NCI-H1417 treated with DMSO at 0.1 percent for 48 hours (cell line): ENCODE data around the gene UNC80.
"Not testable (repeated sequence)": the region's sequence is repeated elsewhere in the genome, so short reads cannot be mapped to it uniquely, and the experiment has no call there.

Source experiments
- DNase-seq: peaks from one replicate; lab custom pipeline; 2025; lab: John Stamatoyannopoulos, UW

The UNC80 gene, protein sequence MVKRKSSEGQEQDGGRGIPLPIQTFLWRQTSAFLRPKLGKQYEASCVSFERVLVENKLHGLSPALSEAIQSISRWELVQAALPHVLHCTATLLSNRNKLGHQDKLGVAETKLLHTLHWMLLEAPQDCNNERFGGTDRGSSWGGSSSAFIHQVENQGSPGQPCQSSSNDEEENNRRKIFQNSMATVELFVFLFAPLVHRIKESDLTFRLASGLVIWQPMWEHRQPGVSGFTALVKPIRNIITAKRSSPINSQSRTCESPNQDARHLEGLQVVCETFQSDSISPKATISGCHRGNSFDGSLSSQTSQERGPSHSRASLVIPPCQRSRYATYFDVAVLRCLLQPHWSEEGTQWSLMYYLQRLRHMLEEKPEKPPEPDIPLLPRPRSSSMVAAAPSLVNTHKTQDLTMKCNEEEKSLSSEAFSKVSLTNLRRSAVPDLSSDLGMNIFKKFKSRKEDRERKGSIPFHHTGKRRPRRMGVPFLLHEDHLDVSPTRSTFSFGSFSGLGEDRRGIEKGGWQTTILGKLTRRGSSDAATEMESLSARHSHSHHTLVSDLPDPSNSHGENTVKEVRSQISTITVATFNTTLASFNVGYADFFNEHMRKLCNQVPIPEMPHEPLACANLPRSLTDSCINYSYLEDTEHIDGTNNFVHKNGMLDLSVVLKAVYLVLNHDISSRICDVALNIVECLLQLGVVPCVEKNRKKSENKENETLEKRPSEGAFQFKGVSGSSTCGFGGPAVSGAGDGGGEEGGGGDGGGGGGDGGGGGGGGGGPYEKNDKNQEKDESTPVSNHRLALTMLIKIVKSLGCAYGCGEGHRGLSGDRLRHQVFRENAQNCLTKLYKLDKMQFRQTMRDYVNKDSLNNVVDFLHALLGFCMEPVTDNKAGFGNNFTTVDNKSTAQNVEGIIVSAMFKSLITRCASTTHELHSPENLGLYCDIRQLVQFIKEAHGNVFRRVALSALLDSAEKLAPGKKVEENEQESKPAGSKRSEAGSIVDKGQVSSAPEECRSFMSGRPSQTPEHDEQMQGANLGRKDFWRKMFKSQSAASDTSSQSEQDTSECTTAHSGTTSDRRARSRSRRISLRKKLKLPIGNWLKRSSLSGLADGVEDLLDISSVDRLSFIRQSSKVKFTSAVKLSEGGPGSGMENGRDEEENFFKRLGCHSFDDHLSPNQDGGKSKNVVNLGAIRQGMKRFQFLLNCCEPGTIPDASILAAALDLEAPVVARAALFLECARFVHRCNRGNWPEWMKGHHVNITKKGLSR (N-terminal part only)

GRCh38 chr2:209771474-209772289, at the start of gene UNC80:
Gene UNC80, plus strand, starts transcription at chr2:209771832. Its CDS starts 241 bp downstream, at chr2:209772073.
- peak; percentile 15 for DNase-seq

- DNase-seq = no peak
Observed at GRCh38 chr2:209726311-209726710, 45.3 kb upstream of the UNC80 start.

DNA sequence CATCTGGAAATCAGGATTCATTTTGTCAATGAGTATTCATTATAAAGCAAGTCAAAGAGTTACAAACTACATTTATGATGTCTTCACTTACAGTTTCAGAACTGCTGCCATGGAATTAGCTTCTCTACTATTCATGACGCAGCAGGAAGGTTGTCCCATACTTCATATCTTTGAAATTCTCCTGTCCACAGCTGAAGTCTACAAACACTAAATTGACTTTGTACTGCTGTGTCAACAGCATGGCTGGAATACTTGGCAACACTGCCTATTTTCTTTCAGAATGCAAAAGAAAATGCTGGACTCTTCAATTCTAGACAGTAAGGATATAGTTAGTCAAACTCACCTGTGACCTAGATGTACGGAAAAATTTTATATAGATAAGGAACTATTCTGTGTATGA, 44.6 kb upstream of the UNC80 start:
- no peak for DNase-seq

- no peak for DNase-seq
Observed at GRCh38 chr2:209734805-209735204, 36.8 kb upstream of the UNC80 start.

DNA sequence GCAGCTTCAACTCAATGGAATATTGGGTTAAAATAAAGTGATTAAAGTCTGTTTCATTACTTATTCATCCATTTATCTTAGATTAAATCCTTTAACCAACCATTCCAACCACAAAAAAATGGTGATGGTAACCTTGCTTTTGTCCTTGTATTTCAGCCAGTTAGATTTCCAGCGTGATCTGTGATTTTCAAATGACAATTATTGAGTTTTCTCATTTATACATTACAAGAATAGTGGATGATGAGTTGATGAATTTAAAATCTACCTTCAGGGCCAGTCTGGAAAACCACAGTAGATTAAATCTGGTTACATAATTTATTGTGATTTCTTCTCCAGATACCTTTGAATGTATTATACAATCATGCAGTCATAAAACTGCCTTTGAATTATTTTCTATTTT, 29.7 kb upstream of the UNC80 start:
- DNase-seq = no peak

DNA sequence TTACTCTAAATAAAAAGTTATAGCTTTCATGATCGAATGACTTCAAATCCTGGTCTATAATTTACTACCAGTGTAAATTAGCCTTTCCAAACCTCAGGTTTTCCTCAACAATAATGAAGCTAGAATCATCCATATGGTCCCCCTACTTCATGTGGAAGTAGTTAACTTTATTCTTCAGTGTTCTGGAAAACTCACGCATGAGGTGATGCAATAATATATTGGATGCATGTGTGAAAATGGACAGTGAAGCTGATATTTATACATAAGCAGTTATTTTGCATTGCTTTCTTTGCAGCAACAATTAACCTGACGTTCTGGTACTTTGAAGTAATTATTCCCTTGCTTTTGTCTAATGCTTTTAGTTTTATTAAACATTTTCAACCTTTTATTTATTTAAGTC, 18.6 kb upstream of the UNC80 start:
- no peak for DNase-seq

- no peak for DNase-seq
Observed at GRCh38 chr2:209757163-209757562, 14.5 kb upstream of the UNC80 start.

DNA sequence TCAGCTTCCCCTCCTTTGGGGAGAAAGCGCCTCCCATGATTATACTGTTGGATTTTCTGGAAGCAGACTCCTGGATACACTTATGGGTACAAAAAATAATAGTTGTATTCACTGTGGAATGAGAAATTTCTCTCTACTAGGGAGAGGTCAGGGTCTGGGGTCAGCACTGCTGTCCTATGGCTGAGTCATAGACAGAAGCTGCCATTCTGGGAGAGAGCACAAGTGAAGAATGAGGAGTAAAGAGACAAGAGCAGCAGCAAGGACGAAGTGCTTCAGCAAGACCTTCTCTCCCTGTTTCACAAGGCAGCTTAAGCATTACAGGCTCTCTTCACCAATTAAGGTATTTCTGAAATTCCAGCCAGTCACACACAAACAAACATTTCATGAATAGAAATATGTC, 10.1 kb upstream of the UNC80 start:
- no peak for DNase-seq

- no peak for DNase-seq
Observed at GRCh38 chr2:209762563-209762962, 9.1 kb upstream of the UNC80 start.

GRCh38 chr2:209763106-209763505, 8.5 kb upstream of the UNC80 start:
- no peak for DNase-seq

DNA sequence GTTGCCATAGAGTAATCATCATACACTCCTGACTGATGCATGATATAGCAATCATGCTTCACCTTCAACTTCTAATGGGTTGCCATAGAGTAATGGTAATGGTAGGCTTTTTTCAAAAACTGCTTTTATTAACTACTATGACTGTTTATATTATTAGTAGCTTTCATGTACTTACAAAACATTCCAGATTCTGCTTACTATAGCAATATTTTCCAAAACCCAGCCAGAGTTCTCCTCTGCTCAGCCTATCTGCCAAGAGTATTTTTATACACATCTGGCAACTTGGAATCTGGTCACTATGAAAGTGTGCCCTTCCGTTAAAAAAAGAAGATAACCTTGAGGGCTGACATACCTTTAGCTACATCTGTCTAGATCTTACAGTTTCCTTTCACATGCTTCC, 5.0 kb upstream of the UNC80 start:
- DNase-seq = no peak

DNA sequence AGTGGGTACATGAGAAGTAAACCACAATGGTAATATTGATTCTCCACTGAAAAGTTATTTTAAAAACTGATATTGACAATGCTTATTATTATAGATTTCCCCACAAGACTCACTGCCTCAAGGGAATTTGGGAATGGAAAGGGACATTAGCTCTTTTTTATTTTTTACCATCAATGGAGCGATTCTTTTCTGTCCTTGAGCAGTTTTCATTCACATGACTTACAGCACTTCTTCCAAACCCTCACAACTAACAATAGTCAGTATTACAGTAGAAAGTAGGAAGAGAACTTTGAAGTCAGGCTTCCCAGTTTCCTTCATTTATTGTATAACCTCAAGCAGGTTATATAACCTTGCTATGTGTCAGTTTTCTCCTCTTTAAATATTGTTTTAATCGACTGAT, 4.3 kb upstream of the UNC80 start:
- DNase-seq = no peak

DNA sequence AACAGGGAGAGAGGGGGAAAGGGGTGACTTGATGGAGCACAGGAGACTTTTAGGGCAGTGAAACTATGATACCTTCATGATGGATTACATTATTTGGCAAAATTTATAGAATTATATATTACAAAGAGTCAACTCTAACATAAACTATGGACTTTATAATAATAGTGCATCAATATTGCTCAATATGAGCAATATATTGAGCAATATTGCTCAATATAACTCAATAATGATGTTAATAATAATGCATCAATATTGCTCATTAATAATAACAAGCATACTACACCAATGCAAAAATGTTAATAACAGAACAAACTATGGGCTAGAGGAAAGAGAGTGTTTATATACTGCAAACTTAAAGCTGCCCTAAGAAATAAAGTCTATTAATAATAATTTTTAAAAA, 3.1 kb upstream of the UNC80 start:
- no peak for DNase-seq

DNA sequence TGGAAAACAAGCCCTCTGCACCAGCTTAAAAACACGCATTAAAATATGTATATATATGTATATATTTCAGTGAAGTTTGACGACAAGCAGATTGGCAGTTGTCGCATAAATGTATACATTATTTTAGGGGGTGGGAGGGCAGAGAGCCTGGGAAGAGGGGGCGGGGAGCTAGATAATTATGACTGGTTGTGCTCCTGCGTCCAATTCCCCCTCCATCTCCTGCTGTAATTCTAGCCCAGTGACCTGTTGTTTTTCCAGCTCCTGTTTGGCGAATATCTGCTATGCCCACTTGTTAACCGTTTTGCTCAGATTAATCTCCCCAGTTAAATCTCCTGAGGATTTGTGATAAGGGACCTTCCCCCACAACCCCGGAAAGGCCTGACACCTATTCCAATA, 656 bp downstream of the UNC80 start:
- peak; percentile 51 for DNase-seq

- peak; percentile 10 for DNase-seq
Observed at GRCh38 chr2:209773377-209773776, 1.7 kb downstream of the UNC80 start.

DNA sequence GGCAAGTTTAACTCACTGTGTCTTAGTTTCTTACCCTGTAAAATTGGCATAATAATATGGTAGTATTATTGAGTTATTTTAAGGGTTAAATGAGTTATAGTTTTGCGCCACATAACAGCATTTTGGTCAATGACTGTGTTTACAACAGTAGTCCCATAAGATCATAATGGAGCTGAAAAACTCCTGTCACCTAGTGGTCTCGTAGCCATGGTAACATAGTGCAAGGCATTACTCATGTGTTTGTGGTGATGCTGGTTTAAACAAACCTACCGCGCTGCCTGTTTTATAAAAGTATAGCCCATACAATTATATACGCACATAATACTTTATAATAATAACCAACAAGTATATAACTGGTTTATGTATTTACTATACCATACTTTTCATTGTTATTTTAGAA, 15.8 kb downstream of the UNC80 start:
- DNase-seq = no peak

DNA sequence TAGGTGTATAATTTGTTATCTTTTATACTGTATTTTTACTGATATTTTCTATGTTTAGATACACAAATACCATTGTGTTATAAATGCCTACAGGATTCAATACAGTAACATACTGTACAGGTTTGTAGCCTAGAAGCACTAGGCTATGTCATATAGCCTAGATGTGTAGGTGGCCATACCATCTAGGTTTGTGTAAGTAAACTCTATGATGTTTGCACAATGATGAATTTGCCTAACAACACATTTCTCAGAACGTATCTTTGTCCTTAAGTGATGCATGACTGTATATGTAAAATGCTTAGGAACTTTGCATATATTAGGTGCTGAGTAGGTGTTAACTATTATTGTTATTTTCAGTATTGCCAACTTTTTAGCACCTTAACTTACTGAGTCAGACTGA, 17.3 kb downstream of the UNC80 start:
- no peak for DNase-seq

GRCh38 chr2:209790066-209790728, 18.6 kb downstream of the UNC80 start:
- DNase-seq = no peak

GRCh38 chr2:209791151-209791550, 19.5 kb downstream of the UNC80 start:
- no peak for DNase-seq

DNA sequence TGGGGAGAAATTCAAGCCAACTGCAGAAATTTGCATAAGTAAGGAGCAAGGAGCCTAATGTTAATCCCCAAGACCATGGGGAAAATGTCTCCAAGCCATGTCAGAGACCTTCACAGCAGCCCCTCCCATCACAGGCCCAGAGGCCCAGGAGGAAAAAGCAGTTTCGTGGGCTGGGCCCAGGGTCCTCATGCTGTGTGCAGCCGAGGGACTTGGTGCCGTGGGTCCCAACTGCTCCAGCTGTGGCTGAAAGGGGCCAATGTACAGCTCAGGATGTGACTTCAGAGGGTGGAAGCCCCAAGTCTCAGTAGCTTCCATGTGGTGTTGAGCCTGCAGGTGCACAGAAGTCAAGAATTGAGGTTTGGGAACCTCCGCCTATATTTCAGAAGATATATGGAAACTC, 23.8 kb downstream of the UNC80 start:
- not testable (repeated sequence) for DNase-seq

DNA sequence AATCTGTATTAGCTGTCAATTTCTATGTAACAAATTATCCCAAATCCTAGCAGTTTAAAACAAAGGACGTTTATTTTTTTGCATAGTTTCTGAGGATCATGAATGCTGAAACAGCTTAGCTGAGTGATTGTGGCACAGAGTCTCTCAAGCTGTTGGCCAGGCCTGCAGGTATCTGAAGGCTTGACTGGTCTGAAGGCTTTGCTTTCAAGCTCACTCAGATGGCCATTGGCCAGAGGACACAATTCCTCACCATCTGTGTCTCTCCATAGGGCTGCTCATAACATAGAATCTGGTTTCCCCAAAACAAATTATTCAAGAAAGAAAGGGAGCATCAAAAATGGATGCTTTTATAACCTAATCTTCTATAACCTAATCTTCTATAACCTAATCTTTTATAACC, 33.7 kb downstream of the UNC80 start:
- no peak for DNase-seq
